Measurements from ENCODE around the gene SSBP3.

GRCh38 chr1:54397980-54398379 lies 8.2 kb downstream of the SSBP3 start:
- TF ChIP-seq EP300 (IDR thresholded peaks at IDR 0.05), result no peak
- TF ChIP-seq CTCF (IDR thresholded peaks at IDR 0.05), result no peak
- TF ChIP-seq POLR2AphosphoS5 (IDR thresholded peaks at IDR 0.05), result no peak
- no peak for TF ChIP-seq POLR2A (IDR thresholded peaks at IDR 0.05; ENCODE audit: low read depth)
